Body of pancreas (tissue), 4 donors: ENCODE data around the gene VPS33B. TPM values are rescaled to one million over a fixed set of nuclear protein-coding genes. Genes with fewer than 3 reads are reported as not detected.
"Not testable (repeated sequence)": the region's sequence is repeated elsewhere in the genome, so short reads cannot be mapped to it uniquely, and the experiment has no call there.

Experiments
- ATAC-seq: fragments of 150-250 bp; one replicate; pipeline ENCODE4 v1.9.1; 2016
- DNase-seq, 4 donors: peaks; one replicate each; pipeline ENCODE4 v3.0.0-alpha.2; 2019
- H3K27ac ChIP-seq, 4 donors: fragments of 200-600 bp; sonication (generic); 1 replicate in 3 of 4; 2 replicates in 1 of 4; pipeline versions ENCODE4 v1.5.1 to v1.6.1; 2016 to 2019; ENCODE audit warnings: mild to moderate bottlenecking in 1 of 4, mixed read lengths in 1 of 4, moderate library complexity in 1 of 4
- H3K27me3 ChIP-seq, 2 donors: fragments of 200-600 bp; sonication (generic); one replicate each; pipeline ENCODE4 v1.6.0; 2016; ENCODE audit warnings: mild to moderate bottlenecking in 1 of 2
- H3K36me3 ChIP-seq, 2 donors: fragments of 200-600 bp; sonication (generic); replicated peaks in 1 of 2; 2 replicates each; pipeline ENCODE4 v1.5.1; 2016; ENCODE audit warnings: low read depth in 2 of 2; ENCODE audit not compliant: insufficient read depth in 1 of 2
- H3K4me1 ChIP-seq: fragments of 200-600 bp; sonication (generic); one replicate; pipeline ENCODE4 v1.6.0; 2016
- H3K4me3 ChIP-seq, 2 donors: fragments of 200-600 bp; sonication (generic); 1 replicate in 1 of 2; 2 replicates in 1 of 2; pipeline ENCODE4 v1.5.1; 2016 to 2019
- H3K9me3 ChIP-seq, 3 donors: fragments of 200-600 bp; sonication (generic); 1 replicate in 2 of 3; 2 replicates in 1 of 3; pipeline ENCODE4 v1.5.1; 2016
- POLR2A ChIP-seq, 3 donors: fragments of 450-650 bp; IDR thresholded peaks; one replicate each; pipeline ENCODE4 v1.6.1; 2016; ENCODE audit warnings: antibody characterized with exemption in 3 of 3, mild to moderate bottlenecking in 2 of 3
- WGBS, 2 donors: methylation state at CpG; one replicate each; pipeline ENCODE4 v1.1.5; 2017; 5-methylcytosine and 5-hydroxymethylcytosine counted together
- intact Hi-C: fragments of 100-400 bp; cut with DNase I; formaldehyde crosslinking; loops from one replicate; pipeline ENCODE4 v1.15.1; 2023
- total RNA-seq, 2 donors: library from RNA; depleted of rRNA; stranded (reverse); fragments of >200 nt; gene quantifications; one replicate each; pipeline ENCODE4 v1.1.0, GENCODE V29; 2016
- TF ChIP-seq, protein P1 (sequence below), 7 experiments: fragments of 450-650 bp in 4 of 7; fragments of 200-600 bp in 3 of 7; sonication (generic) in 3 of 7; IDR thresholded peaks; one replicate each; pipeline ENCODE4 v1.5.1; 2016 to 2019; ENCODE audit warnings: antibody characterized with exemption in 7 of 7

The VPS33B gene
- total RNA-seq, 2 donors from 2014 or later, result 8.3 to 10.5 TPM

DNA sequence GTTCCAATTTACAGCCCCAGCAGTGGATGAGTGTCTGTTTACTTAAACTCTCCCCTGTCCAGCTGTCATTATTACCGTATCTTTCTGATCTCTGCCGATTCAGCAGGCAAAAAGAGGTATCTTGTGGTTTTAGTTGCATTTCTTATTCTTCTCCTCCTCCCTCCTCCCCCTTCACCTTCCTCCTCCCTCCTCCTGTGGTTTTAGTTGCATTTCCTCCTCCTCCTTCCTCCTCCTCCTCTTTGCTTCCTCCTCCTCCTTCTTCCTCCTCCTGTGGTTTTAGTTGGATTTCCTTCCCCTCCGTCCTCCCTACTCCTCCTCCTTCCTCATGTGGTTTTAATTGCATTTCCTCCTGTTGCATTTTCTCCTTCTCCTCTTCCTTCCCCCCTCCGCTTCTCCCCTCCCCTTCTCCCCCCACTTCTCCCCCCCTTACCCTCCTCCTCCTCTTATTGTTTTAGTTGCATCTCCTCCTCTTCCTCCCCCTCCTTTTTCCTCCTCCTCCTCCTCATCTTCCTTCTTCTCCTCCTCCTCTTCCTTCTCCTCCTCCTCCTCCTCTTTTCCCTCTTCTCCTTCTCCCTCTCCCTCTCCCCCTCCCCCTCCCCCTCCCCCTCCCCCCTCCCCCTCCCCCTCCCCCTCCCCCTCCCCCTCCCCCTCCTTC is 25.3 kb upstream of the VPS33B start:
- DNase-seq (no peak), ATAC-seq (no peak)
- 2 to 24% methylated on average over 3 of the region's 4 CpGs for WGBS, 2 donors
- Histone ChIP-seq H3K27me3 (no peaks in the 10 kb centered on the region), H3K27ac (no peak overlapping the region), H3K9me3 (no peaks in the 10 kb centered on the region), H3K36me3 (no peaks in the 10 kb centered on the region), H3K4me1 (peaks cover 6% of the 10 kb centered on the region), H3K4me3 (no peak overlapping the region)
- TF ChIP-seq, protein P1, sequence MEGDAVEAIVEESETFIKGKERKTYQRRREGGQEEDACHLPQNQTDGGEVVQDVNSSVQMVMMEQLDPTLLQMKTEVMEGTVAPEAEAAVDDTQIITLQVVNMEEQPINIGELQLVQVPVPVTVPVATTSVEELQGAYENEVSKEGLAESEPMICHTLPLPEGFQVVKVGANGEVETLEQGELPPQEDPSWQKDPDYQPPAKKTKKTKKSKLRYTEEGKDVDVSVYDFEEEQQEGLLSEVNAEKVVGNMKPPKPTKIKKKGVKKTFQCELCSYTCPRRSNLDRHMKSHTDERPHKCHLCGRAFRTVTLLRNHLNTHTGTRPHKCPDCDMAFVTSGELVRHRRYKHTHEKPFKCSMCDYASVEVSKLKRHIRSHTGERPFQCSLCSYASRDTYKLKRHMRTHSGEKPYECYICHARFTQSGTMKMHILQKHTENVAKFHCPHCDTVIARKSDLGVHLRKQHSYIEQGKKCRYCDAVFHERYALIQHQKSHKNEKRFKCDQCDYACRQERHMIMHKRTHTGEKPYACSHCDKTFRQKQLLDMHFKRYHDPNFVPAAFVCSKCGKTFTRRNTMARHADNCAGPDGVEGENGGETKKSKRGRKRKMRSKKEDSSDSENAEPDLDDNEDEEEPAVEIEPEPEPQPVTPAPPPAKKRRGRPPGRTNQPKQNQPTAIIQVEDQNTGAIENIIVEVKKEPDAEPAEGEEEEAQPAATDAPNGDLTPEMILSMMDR (IDR thresholded peaks at IDR 0.05), result no peak
- no peak for TF ChIP-seq POLR2A (IDR thresholded peaks at IDR 0.05)
- intact Hi-C loops, result no loop called here

DNA sequence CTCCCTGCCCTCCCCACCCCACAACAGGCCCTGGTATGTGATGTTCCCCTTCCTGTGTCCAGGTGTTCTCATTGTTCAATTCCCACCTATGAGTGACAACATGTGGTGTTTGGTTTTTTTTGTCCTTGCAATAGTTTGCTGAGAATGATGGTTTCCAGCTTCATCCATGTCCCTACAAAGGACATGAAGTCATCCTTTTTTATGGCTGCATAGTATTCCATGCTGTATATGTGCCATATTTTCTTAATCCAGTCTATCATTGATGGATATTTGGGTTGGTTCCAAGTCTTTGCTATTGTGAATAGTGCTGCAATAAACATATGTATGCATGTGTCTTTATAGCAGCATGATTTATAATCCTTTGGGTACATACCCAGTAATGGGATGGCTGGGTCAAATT is 23.7 kb upstream of the VPS33B start:
- DNase-seq, H3K36me3 ChIP-seq, ATAC-seq, H3K9me3 ChIP-seq, H3K27ac ChIP-seq, H3K4me3 ChIP-seq, intact Hi-C loops, H3K4me1 ChIP-seq, H3K27me3 ChIP-seq: not testable (repeated sequence)

DNA sequence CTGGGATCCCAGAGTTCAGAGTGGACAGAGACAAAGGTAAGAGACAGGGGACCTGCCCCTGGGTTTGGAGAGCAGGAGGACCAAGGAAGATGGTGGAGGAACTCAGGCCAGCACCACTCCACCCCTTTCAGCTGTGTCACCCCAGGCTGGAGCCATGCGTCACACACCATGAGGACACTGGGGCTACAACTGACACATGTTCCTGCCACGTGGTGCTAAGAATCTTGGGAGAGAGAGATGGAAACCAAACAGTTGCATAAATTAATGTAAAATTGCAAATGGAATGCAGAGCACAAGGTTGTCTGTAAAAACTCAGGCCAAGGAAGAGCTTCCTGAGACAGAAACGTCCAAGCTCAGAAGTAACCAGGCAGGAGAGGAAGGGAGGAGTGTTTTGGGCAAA is 22.7 kb upstream of the VPS33B start:
- ATAC-seq (no peak), DNase-seq (no peak)
- 52 to 59% methylated on average over 3 of the region's 3 CpGs for WGBS, 2 donors
- TF ChIP-seq POLR2A (IDR thresholded peaks at IDR 0.05), result no peak
- TF ChIP-seq, protein P1 (IDR thresholded peaks at IDR 0.05), result no peak
- H3K4me1 ChIP-seq, result peaks cover 6% of the 10 kb centered on the region
- H3K4me3 ChIP-seq, result no peak overlapping the region
- intact Hi-C loops, result no loop called here
- H3K27me3 ChIP-seq, result no peaks in the 10 kb centered on the region
- H3K9me3 ChIP-seq, result no peaks in the 10 kb centered on the region
- no peak overlapping the region for H3K27ac ChIP-seq
- no peaks in the 10 kb centered on the region for H3K36me3 ChIP-seq

DNA sequence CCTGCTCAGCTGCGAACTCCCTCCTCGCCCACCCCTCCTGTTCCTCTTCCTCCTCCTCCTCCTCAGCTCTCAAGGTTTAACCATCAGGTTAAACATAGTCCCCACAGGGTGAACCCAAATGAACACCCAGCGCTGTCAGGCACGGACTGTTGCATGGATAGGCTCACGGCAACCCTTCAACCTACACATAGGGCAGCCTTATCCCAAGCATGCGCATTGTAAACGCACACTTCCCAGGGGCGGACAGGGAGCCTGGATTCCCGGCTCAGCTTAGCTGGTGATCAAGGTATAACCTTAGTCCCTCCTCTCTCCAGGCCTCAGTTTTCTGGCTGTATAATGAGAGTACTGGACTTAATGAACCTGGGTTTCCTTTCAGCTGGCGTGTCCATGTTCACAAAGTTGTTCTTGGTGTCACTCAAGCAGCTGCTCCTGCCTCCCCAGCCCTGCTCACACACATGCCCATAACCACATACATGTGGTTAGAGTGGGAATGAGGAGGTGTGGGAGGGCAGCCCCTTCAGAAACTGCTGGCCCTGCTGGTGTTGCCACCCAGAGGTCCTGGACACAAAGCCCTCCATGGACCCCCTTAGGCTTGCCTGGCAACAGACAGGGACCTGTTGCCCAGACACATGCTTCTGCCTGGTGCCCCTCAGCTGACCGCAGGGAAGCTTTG is 20.9 kb upstream of the VPS33B start:
- H3K27ac ChIP-seq, result no peak overlapping the region
- DNase-seq (no peak), ATAC-seq (no peak)
- H3K36me3 ChIP-seq, result no peaks in the 10 kb centered on the region
- no peaks in the 10 kb centered on the region for H3K9me3 ChIP-seq
- whole genome bisulfite sequencing, 2 donors, result 86% methylated on average over 9 to 11 of the region's 11 CpGs
- H3K4me1 ChIP-seq, result no peaks in the 10 kb centered on the region
- H3K4me3 ChIP-seq, result no peak overlapping the region
- intact Hi-C loops, result loop anchor here (5.0 kb wide), 1 partner anchor 91 kb away; the partner anchor contains the start of gene RCCD1
- H3K27me3 ChIP-seq, result no peaks in the 10 kb centered on the region
- no peak for TF ChIP-seq POLR2A (IDR thresholded peaks at IDR 0.05)
- TF ChIP-seq, protein P1 (IDR thresholded peaks at IDR 0.05), result no peak

DNA sequence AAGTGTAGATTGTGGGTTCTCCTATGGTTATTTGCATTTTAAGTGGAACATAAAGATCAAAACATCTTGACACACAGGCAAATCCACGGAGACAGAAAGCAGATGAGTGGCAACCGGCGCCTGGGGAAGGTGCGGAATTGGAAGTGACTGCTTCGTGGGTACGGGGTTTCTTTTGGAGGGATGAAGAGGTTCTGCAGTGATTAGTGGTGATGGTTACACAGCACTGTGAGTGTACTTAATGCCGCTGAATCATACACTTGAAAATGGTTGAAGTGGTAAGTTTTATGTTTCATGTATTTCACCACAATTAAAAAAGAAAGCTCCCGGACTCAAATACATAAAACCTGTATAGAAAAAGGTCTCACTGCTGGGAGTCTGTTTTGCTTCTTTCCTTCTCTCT is 18.5 kb upstream of the VPS33B start:
- Histone ChIP-seq H3K27ac (no peak overlapping the region), H3K27me3 (no peaks in the 10 kb centered on the region), H3K4me1 (no peaks in the 10 kb centered on the region), H3K9me3 (no peaks in the 10 kb centered on the region), H3K36me3 (no peaks in the 10 kb centered on the region), H3K4me3 (no peak overlapping the region)
- DNase-seq (no peak), ATAC-seq (no peak)
- WGBS, 2 donors, result 70 to 75% methylated on average over 8 of the region's 8 CpGs
- intact Hi-C loops, result loop anchor here (5.0 kb wide), 1 partner anchor 89 kb away; the partner anchor contains the start of gene RCCD1
- TF ChIP-seq POLR2A (IDR thresholded peaks at IDR 0.05), result no peak
- TF ChIP-seq, protein P1 (IDR thresholded peaks at IDR 0.05), result no peak
